NCI-H2029 (cell line): ENCODE results near the gene IFT27.
"Not testable (repeated sequence)": the region's sequence is repeated elsewhere in the genome, so short reads cannot be mapped to it uniquely, and the experiment has no call there.

Experiments
- DNase-seq: peaks from one replicate; lab custom pipeline; 2025; lab: John Stamatoyannopoulos, UW

Gene IFT27

DNA sequence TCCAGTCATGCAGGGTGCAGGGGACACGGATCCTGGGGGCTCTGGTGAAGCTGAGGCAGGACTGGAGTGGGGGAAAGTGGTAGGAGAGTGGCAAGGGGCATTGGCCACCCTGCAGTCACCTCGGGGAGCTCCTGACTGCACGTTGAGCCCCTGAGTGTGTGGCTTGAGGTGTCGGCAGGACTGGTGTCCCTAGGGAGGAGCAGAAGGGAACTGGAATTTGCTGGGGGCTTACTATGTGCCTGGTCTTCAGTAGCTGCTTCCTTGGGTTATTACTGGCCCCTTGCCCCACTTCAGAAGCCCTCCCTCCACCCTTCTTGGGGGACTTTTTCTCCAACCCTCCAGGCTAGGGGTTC lies 31.5 kb downstream of the IFT27 start:
- DNase-seq = no peak

DNA sequence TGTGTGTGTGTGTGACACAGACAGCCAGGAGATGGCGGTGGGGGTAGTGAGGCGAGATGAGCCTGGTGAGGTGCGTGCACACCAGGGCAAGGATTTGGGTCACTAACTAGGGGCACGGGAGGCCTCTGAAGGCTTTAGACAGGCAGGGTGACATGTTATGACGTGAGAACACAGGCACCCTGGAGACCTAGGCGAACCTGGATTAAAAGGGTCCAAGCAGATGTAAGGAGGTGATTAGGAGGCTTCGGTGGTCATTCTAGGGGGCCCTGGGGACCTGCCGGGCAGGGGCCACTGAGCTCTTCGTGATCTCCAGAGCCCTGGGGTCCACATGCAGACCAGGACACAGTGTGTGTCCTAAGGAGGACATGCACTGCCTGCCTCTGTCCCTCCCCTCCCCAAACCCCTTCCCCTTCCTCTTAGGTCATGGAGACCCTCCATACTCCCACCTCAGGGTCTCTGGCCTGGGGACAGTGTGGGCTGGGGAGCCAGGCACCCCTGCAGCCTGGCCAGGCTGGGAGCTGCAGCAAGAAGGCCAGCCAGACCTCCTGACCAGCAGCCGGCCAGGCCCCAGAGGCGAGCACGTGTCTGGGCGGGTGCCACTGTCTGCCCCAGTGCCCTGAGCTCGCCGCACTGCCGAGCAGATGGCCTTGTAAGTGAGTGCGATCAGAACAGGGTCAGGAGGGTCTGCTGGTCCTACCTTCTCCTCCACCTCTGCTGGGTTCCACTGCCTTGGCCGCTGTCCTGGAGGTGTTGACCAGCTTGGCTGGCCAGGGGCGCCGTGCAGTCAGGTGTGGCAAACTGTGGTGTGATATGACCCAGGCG lies 32.1 kb downstream of the IFT27 start:
- no peak for DNase-seq

DNA sequence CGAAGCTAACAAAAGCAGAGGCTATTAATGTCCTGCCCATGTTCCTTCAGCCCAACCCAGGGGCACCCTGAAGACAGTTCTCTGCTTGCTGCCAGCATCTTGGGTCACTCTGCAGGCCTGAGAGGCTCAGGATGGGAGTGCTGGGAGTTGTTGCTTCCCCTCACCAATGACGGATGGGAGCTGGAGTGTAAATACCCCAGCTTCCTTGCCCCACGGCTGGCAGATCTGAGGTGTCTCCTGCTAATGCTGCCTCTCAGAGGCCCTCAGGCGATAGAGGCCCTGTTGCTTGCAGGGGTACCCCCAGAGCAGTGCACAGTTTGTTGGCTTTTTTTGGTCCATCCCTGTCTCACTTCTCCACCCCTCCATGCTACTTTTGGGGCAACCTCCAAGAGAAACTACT lies 32.9 kb downstream of the IFT27 start:
- no peak for DNase-seq

GRCh38 chr22:36741968-36742367 lies 34.0 kb downstream of the IFT27 start:
- no peak for DNase-seq

DNA sequence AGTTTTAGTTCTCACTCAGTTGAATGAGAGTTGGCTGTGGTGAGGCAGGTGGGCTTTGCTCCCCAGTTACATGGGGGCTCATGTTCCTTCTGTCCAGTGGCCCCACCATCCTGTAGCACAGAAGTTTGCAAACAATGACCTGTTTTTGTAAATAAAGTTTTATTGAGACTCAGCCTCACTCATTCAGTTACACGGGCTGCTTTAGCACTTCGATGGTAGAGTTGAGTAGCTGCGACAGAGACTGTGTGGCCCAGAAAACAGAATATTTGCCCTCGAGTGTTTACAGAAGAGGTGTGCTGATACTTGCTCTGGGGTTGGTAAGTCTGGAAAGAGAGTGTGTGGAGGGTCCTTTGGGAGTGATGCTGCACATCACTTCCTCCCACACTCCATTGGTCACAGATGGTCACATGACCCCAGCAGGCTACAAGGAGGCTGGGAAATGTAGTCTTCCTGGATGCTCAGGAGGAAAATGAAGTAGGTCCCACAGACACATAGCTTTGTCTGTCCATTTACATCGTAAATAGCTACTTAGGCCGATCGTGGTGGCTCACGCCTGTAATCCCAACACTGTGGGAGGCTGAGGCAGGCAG lies 34.6 kb downstream of the IFT27 start:
- no peak for DNase-seq

DNA sequence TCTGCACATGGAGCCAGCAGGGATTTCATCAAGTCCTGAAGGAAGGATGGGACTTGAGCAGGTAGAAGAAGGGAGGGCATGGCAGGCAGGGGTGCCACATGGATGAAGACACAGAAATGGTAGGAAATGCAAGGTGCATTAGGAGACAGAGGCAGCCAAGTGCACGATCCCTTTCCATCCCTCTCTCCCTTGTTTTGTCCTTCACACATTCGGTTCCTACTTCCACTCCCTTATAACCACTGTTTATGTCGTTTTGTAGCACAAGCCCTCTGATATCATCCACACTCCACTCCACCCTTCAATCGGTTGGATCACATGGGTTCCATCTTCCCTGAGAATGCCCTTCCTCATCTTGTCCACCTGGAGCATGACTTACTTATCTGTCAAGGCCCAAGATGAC lies 35.2 kb downstream of the IFT27 start:
- no peak for DNase-seq

- DNase-seq = no peak
Measured at GRCh38 chr22:36739185-36739584, 36.7 kb downstream of the IFT27 start.

DNA sequence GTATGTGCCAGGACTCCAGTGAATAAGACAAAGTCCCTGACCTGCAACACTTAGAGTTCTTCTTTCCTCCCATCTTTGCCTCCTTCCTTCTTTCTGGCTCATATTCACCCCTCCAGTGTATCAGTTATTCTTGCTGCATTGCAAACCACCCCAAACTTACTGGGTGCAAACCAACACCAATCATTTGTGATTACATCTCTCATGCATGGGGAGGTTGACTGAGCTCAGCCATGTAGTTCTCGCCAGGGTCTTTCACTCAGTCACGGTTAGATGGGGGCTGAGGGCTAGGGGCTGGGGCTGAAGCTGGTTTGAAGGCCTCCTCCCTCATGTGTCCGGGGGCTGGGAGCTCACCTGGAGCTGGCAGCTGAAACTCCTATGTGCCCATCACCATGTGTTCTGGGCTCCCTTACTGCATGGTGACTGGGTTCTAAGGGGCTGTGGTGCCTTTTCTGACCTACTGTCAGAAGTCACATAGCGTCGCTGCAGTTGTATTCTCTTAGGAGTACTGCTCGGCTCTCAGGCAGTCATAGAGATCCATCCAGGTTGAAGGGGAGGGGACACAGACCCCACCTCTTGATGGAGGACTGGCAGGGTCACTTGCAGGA lies 37.4 kb downstream of the IFT27 start:
- DNase-seq = no peak

DNA sequence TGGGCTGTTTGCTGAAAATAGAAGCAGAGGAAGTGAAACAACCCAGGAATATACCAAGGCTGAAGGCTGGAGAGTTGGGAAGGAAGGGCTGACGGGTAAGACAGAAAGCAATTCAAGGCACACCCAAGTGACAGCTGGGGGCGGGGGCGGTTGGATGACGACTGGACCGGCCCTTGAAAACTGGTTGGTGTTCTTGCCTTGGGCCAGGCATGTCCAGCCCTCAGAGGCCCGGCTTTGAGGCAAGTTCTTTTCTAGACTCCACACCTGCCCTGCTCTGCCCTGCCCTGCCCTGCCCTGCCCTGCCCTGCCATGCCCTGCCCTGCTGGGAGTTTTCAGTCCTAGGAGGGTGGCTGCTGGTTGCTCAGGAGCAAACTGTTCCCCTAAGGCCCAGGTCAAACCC lies 38.1 kb downstream of the IFT27 start:
- DNase-seq = no peak

DNA sequence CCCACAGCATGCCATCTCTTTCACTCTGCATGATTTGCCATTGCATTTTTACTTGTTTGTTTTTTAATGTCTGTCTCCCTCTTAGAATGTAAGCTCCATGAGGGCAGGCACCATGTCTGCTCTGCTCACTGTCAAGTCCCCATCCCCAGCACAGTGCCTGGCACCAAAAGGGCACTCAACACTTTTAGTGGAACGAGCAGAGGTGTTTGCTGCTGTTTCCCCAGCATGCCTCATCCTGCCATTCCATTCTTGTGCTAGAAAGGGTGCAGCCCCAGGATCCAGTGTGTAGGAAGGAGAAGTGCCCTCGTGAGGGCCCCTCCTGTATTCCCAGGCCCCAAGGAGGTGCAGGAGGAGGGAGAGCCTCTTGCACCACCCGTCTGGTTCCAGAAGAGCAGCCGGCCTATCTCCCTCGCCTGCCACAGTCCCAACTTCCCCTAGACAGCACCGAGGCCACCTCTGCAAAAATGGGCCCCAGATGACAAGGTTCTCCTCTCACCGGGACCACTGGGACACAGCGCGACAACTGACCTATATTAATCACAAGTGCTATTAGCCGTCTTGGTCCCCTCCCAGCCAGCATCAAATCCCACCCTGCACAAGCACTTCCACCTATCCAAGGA lies 39.1 kb downstream of the IFT27 start:
- DNase-seq = no peak

GRCh38 chr22:36734171-36735058 lies 41.5 kb downstream of the IFT27 start:
- no peak for DNase-seq

DNA sequence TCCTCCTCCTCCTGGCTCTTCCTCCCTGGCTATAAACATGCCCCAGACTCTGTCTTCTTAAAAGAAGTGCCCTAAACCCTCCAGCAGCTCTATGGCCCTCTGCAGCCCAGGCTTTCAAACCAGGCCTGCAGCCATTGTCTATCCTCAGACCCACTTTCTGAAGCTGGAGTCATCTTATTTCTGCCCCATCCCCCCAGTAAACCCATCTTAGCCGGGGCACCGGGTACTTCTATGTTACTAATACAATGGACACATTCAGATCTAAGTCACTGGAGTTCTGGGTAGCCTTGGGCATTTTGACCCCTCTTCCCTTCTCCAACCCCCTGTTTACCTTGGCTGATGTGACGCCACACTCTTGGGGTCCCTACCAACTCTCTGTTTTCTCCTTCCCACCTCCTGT lies 42.6 kb downstream of the IFT27 start:
- DNase-seq = no peak

DNA sequence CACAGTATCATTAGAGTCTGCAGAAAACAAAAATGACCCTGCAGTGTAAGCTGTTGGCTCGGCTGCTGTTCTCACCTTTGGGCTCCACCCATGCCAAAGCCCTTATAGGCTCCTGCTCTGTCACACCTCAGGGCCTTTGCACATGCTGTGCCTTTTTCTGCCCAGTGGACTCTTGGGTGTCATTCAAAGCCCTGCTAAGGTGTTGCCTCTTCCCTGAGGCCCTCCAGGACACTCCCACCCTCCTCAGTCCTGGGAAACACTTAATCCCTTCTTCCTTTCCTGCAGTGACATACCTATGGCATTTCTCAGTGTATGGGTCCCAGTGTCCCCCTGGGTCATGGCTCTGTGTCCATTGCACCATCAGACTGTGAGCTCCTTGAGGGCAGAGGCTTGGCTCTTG lies 43.3 kb downstream of the IFT27 start:
- no peak for DNase-seq

DNA sequence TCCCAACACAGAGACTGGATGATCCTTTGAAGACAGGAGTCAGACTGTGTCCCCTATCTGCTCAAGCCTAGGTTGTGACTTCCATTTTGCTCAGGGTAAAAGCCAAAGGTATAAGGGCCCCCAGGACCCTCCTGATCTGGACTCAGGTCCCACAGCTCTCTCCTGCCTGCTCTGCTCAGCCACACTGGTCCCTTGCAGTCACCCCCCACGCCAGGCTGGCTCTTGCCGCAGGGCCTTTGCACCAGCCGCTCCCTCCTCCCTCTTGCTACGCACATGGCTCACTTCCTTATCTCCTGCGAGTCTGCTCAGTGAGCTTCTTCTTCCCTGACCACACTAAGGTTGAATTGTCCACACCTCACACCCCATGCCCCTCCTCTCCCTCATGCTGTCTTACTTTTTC lies 44.0 kb downstream of the IFT27 start:
- DNase-seq = no peak

DNA sequence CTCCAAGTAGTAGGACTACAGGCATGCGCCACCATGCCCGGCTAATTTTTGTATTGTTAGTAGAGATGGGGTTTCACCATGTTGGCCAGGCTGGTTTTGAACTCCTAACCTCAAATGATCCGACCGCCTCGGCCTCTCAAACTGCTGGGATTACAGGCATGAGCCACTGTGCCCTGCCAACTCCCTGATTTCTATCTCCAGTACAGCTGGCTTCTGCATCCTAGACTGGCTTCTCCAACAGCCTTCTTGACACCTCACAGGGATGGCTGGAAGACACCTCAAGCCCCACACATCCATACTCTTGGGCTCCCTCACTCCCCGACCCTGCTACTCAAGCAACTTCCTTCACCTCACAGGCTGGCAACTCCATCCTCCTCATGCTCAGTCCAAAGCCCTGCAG lies 44.6 kb downstream of the IFT27 start:
- DNase-seq = not testable (repeated sequence)

- DNase-seq = no peak
Measured at GRCh38 chr22:36730176-36730858, 45.6 kb downstream of the IFT27 start.

DNA sequence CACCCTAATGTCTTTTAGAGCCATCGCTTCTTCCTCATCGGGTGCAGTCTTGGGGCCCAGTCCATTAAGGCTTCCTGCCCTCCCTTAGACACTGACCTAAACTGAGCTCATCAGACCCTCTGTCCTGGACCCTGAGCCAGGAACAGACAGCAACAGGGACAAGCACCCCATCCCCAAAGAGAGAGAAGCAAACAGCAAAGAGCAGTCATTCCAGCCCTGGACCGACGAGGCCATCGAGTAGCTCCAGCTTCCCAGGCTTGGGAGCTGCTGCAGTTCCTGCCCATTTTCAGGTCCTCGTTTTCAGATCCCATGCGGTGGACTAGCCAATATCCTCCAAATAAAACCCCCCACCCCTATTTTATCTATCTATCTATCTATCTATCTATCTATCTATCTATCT lies 46.6 kb downstream of the IFT27 start:
- no peak for DNase-seq

- DNase-seq = no peak
Measured at GRCh38 chr22:36728505-36728904, 47.4 kb downstream of the IFT27 start.

DNA sequence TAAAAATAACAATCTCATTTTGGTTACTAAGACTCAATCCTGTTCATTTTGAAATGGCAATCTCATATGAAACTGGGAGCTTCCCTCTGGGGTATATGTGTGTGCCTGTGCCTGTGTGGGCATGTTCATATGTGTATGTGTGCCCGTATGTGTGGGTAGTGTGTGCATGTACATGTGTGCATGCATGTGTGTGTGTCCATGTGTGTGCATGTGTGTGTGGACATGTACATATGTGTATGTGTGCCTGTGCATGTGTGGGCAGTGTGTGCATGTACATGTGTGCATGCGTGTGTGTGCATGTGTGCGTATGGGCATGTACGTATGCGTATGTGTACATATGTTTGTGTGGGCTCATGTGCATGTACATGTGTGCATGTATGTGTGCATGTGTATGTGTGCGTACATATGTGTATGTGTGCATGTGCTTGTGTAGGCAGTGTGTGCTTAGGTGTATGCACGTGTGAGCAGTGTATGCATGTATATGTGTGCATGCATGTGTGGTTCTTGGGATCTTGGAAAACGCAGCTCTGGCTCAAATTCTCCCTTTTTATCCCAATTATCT lies 47.9 kb downstream of the IFT27 start:
- DNase-seq = no peak

DNA sequence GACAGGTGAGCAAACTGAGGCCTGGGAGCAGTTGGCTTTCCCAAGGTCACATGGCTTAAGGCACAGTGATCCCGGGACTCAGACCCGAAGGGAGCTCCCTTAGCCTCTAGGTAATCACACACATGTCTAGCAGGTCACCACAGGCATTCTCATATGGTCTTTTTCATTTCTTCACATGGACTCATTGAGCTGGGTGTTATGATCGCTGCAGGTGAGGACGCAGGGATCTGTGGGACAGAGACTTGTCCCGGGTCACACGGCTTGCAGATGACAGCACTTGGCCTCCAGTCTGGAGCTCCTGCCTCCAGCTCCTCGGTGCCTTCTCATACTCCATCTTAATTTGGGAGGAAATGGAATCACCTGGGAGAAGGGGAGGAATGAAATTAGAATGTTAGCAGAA lies 48.8 kb downstream of the IFT27 start:
- DNase-seq = no peak

DNA sequence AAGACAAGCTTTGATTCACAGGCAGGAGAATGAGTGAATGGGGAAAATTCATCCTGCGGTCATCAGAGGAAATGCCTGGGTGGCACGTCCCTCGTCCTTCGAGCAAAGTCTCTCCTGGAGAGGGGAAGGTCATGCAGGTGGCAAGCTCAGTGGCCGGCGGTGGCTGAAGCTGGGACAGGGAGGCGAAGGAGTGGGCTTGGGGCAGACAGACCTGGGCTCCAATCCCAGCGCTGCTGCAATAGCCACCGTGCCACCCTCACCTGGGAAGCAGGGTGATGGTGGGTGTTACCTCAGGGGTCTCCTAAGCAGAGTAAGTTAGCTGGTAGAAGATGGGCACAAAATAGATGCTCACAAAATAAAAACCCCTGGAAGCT lies 49.9 kb downstream of the IFT27 start:
- no peak for DNase-seq
